K562 (cell line): ENCODE results near the gene IL10. TPM values are rescaled to one million over a fixed set of nuclear protein-coding genes. Genes with fewer than 3 reads are reported as not detected.

Experiments used
- ATAC-seq: fragments of 200-7000 bp; cut with Tn5 transposase; 3 replicates; pipeline ENCODE4 v1.9.1; 2020; ENCODE audit warnings: moderate library complexity
- BruUV-seq: library from RNA; stranded (reverse); fragments of 400-500 nt; replicated peaks from 2 replicates; lab custom pipeline; 2021; lab: Mats Ljungman, UMichigan
- CTCF ChIA-PET: fragments of 300-600 bp; formaldehyde crosslinking; extraction: SDS; loops from one replicate; lab custom pipeline; 2021; ENCODE audit warnings: low intra/inter-chr PET ratio; lab: Yijun Ruan, JAX
- POLR2A ChIA-PET: fragments of 300-600, 350-650 bp; sonication (Branson Sonifier 250); formaldehyde crosslinking; extraction: SDS; loops from one replicate; lab custom pipeline; 2021; ENCODE audit warnings: antibody characterized with exemption, inconsistent platforms; lab: Yijun Ruan, JAX
- DNase-seq, 4 experiments: peaks; one replicate each; pipeline versions ENCODE4 v3.0.0 to v3.0.0-alpha.2; 2011 to 2018; ENCODE audit warnings: low spot score in 3 of 4, mixed read lengths in 3 of 4; ENCODE audit errors: extremely low read depth in 1 of 4
- FAIRE-seq: peaks from 2 replicates; lab custom pipeline; 2011; peaks lifted over from hg19 to GRCh38; lab: Jason Lieb, UNC
- H2AFZ ChIP-seq: 2 replicates; pipeline ENCODE4 v1.6.0; 2011; ENCODE audit warnings: low read depth, low read length, control low read depth, inconsistent platforms
- H3K27ac ChIP-seq: fragments of 200-600 bp; 3 replicates; pipeline ENCODE4 v1.8.0; 2011; ENCODE audit warnings: low read depth, mild to moderate bottlenecking, control low read depth, inconsistent platforms, low read length, moderate library complexity, mixed read lengths; ENCODE audit errors: extremely low read depth
- H3K27me3 ChIP-seq, 2 experiments: fragments of 300-600 bp in 1 of 2; 2 replicates in 1 of 2; 3 replicates in 1 of 2; pipeline versions ENCODE4 v1.6.0 to v1.8.0; 2011; ENCODE audit warnings: inconsistent platforms in 2 of 2, low read length in 2 of 2, mild to moderate bottlenecking in 1 of 2, mixed read lengths in 1 of 2, moderate library complexity in 1 of 2; ENCODE audit not compliant: control insufficient read depth in 2 of 2, insufficient read depth in 2 of 2
- H3K36me3 ChIP-seq: fragments of 300-600 bp; 3 replicates; pipeline ENCODE4 v1.8.0; 2011; ENCODE audit warnings: mild to moderate bottlenecking, low read length, inconsistent platforms; ENCODE audit not compliant: control insufficient read depth, insufficient read depth
- H3K4me1 ChIP-seq, 2 experiments: fragments of 200-600 bp in 1 of 2; replicated peaks in 1 of 2; 2 replicates in 1 of 2; 3 replicates in 1 of 2; pipeline versions ENCODE4 v1.5.1 to v1.8.0; 2011; ENCODE audit warnings: inconsistent platforms in 2 of 2, low read length in 2 of 2, mild to moderate bottlenecking in 1 of 2, mixed read lengths in 1 of 2, moderate library complexity in 1 of 2; ENCODE audit not compliant: control insufficient read depth in 2 of 2, insufficient read depth in 2 of 2
- H3K4me2 ChIP-seq: 2 replicates; pipeline ENCODE4 v1.6.1; 2011; ENCODE audit warnings: low read length, control low read depth, inconsistent platforms, mixed read lengths; ENCODE audit not compliant: insufficient read depth
- H3K4me3 ChIP-seq: fragments of 200-600 bp; sonication (generic), shearing (Covaris generic); 2 replicates; pipeline ENCODE4 v1.5.1; 2016; ENCODE audit warnings: control low read depth, inconsistent platforms
- H3K79me2 ChIP-seq: fragments of 200-600 bp; 3 replicates; pipeline ENCODE4 v1.8.0; 2011; ENCODE audit warnings: low read length, inconsistent platforms; ENCODE audit not compliant: control insufficient read depth, insufficient read depth
- H3K9ac ChIP-seq, 2 experiments: 2 replicates each; pipeline versions ENCODE4 v1.6.0 to v1.6.1; 2011; ENCODE audit warnings: low read depth in 2 of 2, low read length in 2 of 2, control low read depth in 1 of 2, inconsistent platforms in 1 of 2, mild to moderate bottlenecking in 1 of 2, mixed read lengths in 1 of 2; ENCODE audit not compliant: insufficient read depth in 1 of 2
- H3K9me1 ChIP-seq: one replicate; pipeline ENCODE4 v1.6.0; 2011; ENCODE audit warnings: inconsistent platforms, mild to moderate bottlenecking, low read length, moderate library complexity; ENCODE audit not compliant: control insufficient read depth, insufficient read depth
- H3K9me3 ChIP-seq: replicated peaks from 2 replicates; pipeline ENCODE4 v1.5.1; 2011; ENCODE audit warnings: low read depth, low read length, inconsistent platforms; ENCODE audit not compliant: control insufficient read depth, insufficient read depth
- H4K20me1 ChIP-seq: replicated peaks from 2 replicates; pipeline ENCODE4 v1.6.1; 2011; ENCODE audit warnings: low read length, inconsistent platforms, mixed read lengths; ENCODE audit not compliant: control insufficient read depth, insufficient read depth
- C11orf30 ChIP-seq: fragments of 450-650 bp; IDR thresholded peaks from 2 replicates; pipeline ENCODE4 v1.6.1; 2016; ENCODE audit warnings: low read depth, mild to moderate bottlenecking
- HDAC2 ChIP-seq: fragments of 450-650 bp; IDR thresholded peaks from 2 replicates; pipeline ENCODE4 v1.6.1; 2016; ENCODE audit warnings: mild to moderate bottlenecking
- IRF9 ChIP-seq: fragments of 450-650 bp; IDR thresholded peaks from 2 replicates; pipeline ENCODE4 v1.6.1; 2016; ENCODE audit warnings: missing biosample characterization, missing genetic modification characterization
- NFIC ChIP-seq: fragments of 450-650 bp; IDR thresholded peaks from 2 replicates; pipeline ENCODE4 v1.6.1; 2017; ENCODE audit warnings: mild to moderate bottlenecking, inconsistent platforms
- PPARD ChIP-seq: fragments of 250-450 bp; sonication (Bioruptor Pico); IDR thresholded peaks from 2 replicates; pipeline ENCODE4 v1.8.0; 2022; ENCODE audit warnings: inconsistent platforms, mild to moderate bottlenecking, moderate library complexity
- SUPT5H ChIP-seq: fragments of 450-650 bp; IDR thresholded peaks from 2 replicates; pipeline ENCODE4 v1.6.1; 2016
- USF2 ChIP-seq: sonication (generic); formaldehyde crosslinking; IDR thresholded peaks from 2 replicates; pipeline ENCODE4 v1.5.0; 2020; ENCODE audit warnings: missing genetic modification reagents
- ZNF263 ChIP-seq: sonication (generic); formaldehyde crosslinking; IDR thresholded peaks from 2 replicates; pipeline ENCODE4 v1.8.0; 2022; ENCODE audit warnings: mild to moderate bottlenecking, missing genetic modification reagents, borderline replicate concordance
- WGBS: fragments of 100-300 bp; shearing (Covaris generic); methylation state at CpG from one replicate; pipeline ENCODE4 v1.1.6; 2016; ENCODE audit warnings: low coverage, mixed read lengths; ENCODE audit not compliant: insufficient coverage; ENCODE audit errors: missing lambda C conversion rate; 5-methylcytosine and 5-hydroxymethylcytosine counted together
- in situ Hi-C: fragments of 300-500 bp; cut with MboI; formaldehyde crosslinking; loops from 4 replicates; pipeline ENCODE4 v1.15.0; 2018; ENCODE audit warnings: inconsistent platforms, mixed read lengths
- intact Hi-C: fragments of 100-400 bp; cut with micrococcal nuclease; formaldehyde crosslinking; loops from 2 replicates; pipeline ENCODE4 v1.14.2; 2022
- polyA plus RNA-seq, 8 experiments: library from polyadenylated mRNA; depleted of rRNA in 4 of 8; stranded (reverse) in 5 of 8; unstranded in 3 of 8; fragments of >200 nt; fragmentation: Nextera tagmentation in 2 of 8; fragmentation: Illumina TruSeq in 1 of 8; extraction: Ambion mirVana in 2 of 8; extraction: Trizol in 1 of 8; gene quantifications; 2 replicates each; pipeline versions ENCODE4 v1.2.1 to v1.2.3, GENCODE V29; 2011 to 2014; ENCODE audit warnings: inconsistent platforms in 1 of 8, missing spikeins in 1 of 8
- total RNA-seq, 7 experiments: library from RNA; depleted of rRNA in 6 of 7; stranded (reverse); fragments of >200 nt in 6 of 7; fragmentation: Illumina TruSeq in 2 of 7; extraction: Trizol in 2 of 7; gene quantifications; 2 replicates each; pipeline versions ENCODE4 v1.2.1 to v1.2.3, GENCODE V29; 2011 to 2021; ENCODE audit warnings: low replicate concordance in 1 of 7
- TF ChIP-seq, protein P1 (sequence below): fragments of 450-650 bp; IDR thresholded peaks from 2 replicates; pipeline ENCODE4 v1.6.1; 2018; ENCODE audit not compliant: partially characterized antibody

IL10 gene
- total and polyA plus RNA-seq, 9 of the 15 experiments (the other 6 are each of a cell fraction or from before 2014, with no cell fraction given): 0.29 TPM; not detected in 8

- 0 out of 2 replicates have a peak, but pooled peaks have one; percentile 0 for TF ChIP-seq USF2 (CRISPR knock-in tag)
- TF ChIP-seq IRF9 (tag): no peak
- TF ChIP-seq C11orf30: peak; percentile 14; the same call in 1 of the 2 replicates
- TF ChIP-seq PPARD (CRISPR knock-in tag): no peak
These were observed 33.6 kb downstream of the IL10 start (continued) for GRCh38 chr1:206738370-206739366.

DNA sequence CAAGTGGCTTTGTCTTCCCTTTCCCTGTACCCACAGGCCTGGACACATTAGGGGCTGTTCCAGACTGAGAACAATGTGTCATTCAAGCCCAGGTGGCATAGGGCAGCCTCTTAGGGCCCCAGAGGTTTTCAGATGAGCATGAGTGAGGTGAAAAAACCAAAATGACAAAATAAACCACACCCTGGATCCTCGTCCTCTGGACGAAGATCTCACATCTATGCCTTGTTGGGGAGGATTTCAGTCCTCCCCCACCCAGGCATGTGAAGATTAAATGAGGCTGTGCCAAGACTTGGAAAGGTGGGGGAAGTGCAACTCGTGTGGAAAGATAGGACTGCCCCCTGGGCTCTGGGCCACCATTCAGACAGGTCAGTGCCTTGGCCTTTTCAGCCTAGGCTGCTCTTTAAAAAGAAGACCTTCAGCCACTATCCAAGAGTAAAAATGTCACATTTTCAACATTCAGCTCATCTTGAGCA is 34.5 kb downstream of the IL10 start:
- intact Hi-C loops: loop anchor here (5.0 to 10.0 kb wide), 3 partner anchors 243 to 760 kb away; partner anchors contain the start of gene CR1
- ChIA-PET POLR2A (interaction anchor here (0.6 to 1.0 kb wide), 3 partner anchors 50 to 105 kb away, joined by 3 to 4 read pairs (median 3); no protein-coding TSS in a partner anchor), CTCF (interaction anchor here (1.6 to 2.1 kb wide), 2 partner anchors 71 to 175 kb away, joined by 6 to 10 read pairs; no protein-coding TSS in a partner anchor)
- Histone ChIP-seq H2AFZ (no peak overlapping the region), H3K4me2 (no peak overlapping the region), H4K20me1 (peaks cover 36% of the 10 kb centered on the region), H3K4me3 (no peak overlapping the region), H3K9me3 (no peaks in the 10 kb centered on the region), H3K9me1 (peaks cover 13% of the 10 kb centered on the region), H3K4me1 (peaks cover 10 to 17% of the 10 kb centered on the region in 2 experiments), H3K36me3 (peaks cover 17% of the 10 kb centered on the region; the same call in 2 of the 3 replicates), H3K27me3 (peaks cover 16 to 17% of the 10 kb centered on the region in 2 experiments), H3K79me2 (no peaks in the 10 kb centered on the region), H3K9ac (no peak overlapping the region; a peak in 1 of 4 replicates), H3K27ac (no peak overlapping the region)
- ATAC-seq (no peak), FAIRE-seq (no peak), DNase-seq (peak in 3 of 4 experiments; percentile 31 to 43 (median 40))
- in situ Hi-C loops: loop anchor here (5.0 kb wide), 3 partner anchors 65 to 245 kb away; no protein-coding TSS in a partner anchor
- TF ChIP-seq NFIC (0 out of 2 replicates have a peak, but pooled peaks have one; percentile 14), HDAC2 (no peak), SUPT5H (0 out of 2 replicates have a peak, but pooled peaks have one; percentile 8), ZNF263 (peak; percentile 20; the same call in 1 of the 2 replicates)
- TF ChIP-seq, protein P1, sequence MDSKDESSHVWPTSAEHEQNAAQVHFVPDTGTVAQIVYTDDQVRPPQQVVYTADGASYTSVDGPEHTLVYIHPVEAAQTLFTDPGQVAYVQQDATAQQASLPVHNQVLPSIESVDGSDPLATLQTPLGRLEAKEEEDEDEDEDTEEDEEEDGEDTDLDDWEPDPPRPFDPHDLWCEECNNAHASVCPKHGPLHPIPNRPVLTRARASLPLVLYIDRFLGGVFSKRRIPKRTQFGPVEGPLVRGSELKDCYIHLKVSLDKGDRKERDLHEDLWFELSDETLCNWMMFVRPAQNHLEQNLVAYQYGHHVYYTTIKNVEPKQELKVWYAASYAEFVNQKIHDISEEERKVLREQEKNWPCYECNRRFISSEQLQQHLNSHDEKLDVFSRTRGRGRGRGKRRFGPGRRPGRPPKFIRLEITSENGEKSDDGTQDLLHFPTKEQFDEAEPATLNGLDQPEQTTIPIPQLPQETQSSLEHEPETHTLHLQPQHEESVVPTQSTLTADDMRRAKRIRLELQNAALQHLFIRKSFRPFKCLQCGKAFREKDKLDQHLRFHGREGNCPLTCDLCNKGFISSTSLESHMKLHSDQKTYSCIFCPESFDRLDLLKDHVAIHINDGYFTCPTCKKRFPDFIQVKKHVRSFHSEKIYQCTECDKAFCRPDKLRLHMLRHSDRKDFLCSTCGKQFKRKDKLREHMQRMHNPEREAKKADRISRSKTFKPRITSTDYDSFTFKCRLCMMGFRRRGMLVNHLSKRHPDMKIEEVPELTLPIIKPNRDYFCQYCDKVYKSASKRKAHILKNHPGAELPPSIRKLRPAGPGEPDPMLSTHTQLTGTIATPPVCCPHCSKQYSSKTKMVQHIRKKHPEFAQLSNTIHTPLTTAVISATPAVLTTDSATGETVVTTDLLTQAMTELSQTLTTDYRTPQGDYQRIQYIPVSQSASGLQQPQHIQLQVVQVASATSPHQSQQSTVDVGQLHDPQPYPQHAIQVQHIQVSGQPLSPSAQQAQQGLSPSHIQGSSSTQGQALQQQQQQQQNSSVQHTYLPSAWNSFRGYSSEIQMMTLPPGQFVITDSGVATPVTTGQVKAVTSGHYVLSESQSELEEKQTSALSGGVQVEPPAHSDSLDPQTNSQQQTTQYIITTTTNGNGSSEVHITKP: peak; percentile 50
- WGBS: 22% methylated on average over 3 of the region's 3 CpGs
- BruUV-seq: no TSS peak
